PC-3 (cell line): Measurements from ENCODE around the gene BCL11A.

Experiments
- EZH2 ChIP-seq: fragments of 300-600 bp; sonication (generic); IDR thresholded peaks from one replicate; pipeline ENCODE4 v1.6.1; 2017; ENCODE audit warnings: antibody characterized with exemption, mild to moderate bottlenecking, low read length; ENCODE audit not compliant: unreplicated experiment
- TF ChIP-seq, protein P1 (sequence below): fragments of 300-600 bp; sonication (generic); conservative IDR thresholded peaks from 2 replicates; pipeline ENCODE4 v1.5.1; 2017; ENCODE audit warnings: antibody characterized with exemption, low read depth, mild to moderate bottlenecking, low read length

DNA sequence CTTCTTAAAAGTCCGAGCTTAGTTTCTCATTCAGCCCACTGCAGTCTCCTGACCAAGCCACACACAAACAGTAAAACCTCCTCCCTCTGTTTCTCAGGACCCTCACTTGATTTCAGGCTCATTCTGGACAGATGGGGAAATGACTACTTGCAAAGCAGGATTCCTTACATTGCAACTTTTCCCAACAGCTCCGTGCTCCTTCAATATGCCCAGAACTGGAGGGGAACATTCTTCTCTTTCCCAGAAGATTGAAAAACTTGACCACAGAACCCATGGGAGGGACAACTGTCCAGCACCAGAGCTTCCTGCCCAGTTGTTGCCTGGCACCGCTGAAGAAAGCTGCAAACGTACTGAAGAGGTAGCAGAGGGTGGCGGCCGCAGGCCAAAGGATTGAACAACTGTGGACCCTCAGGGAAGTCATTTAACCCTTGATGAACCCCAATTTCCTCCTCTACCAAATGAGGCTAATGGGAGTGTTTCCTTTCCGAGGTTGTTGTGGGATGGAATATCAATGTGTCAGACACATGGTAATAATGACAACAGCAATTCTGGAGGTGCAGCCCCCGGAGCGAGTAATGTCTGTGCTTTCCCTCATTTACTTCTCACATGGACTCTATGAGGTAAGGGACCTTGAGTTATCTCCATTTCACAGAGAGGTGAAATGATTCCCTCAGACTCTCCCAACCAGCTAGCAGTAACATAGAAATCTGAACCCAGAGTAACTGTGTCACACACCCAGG lies 25.0 kb downstream of the BCL11A start:
- TF ChIP-seq, protein P1, sequence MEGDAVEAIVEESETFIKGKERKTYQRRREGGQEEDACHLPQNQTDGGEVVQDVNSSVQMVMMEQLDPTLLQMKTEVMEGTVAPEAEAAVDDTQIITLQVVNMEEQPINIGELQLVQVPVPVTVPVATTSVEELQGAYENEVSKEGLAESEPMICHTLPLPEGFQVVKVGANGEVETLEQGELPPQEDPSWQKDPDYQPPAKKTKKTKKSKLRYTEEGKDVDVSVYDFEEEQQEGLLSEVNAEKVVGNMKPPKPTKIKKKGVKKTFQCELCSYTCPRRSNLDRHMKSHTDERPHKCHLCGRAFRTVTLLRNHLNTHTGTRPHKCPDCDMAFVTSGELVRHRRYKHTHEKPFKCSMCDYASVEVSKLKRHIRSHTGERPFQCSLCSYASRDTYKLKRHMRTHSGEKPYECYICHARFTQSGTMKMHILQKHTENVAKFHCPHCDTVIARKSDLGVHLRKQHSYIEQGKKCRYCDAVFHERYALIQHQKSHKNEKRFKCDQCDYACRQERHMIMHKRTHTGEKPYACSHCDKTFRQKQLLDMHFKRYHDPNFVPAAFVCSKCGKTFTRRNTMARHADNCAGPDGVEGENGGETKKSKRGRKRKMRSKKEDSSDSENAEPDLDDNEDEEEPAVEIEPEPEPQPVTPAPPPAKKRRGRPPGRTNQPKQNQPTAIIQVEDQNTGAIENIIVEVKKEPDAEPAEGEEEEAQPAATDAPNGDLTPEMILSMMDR: no peak
- no peak for TF ChIP-seq EZH2
